Measurements from ENCODE around the gene WWC2. TPM values are rescaled to one million over a fixed set of nuclear protein-coding genes. Genes with fewer than 3 reads are reported as not detected.

Gene WWC2
- total RNA-seq, 4 donors from 2014 or later = 11.2 to 14.7 (median 12.4) TPM

GRCh38 chr4:183266371-183266770 is 167.3 kb downstream of the WWC2 start:
- TF ChIP-seq CTCF (IDR thresholded peaks at IDR 0.05) (no peak), POLR2A (IDR thresholded peaks at IDR 0.05) (no peak)
- no peak overlapping the region for H3K4me3 ChIP-seq (ENCODE audit: low read depth, poor library complexity, severe bottlenecking)
- DNase-seq (ENCODE audit: low spot score in 2 of 2) = no peak
- 94 to 96% methylated on average over 3 of the region's 3 CpGs for WGBS, 2 donors
- intact Hi-C loops (cut with DNase I; ENCODE audit: low total_unique reads) = no loop called here

- intact Hi-C loops (cut with DNase I; ENCODE audit: low total_unique reads) = no loop called here
- 92 to 93% methylated on average over 9 of the region's 9 CpGs for WGBS, 2 donors
- DNase-seq (ENCODE audit: low spot score in 2 of 2) = no peak
- TF ChIP-seq POLR2A (IDR thresholded peaks at IDR 0.05) = no peak
- no peak for TF ChIP-seq CTCF (IDR thresholded peaks at IDR 0.05)
- H3K4me3 ChIP-seq (ENCODE audit: low read depth, poor library complexity, severe bottlenecking) = no peak overlapping the region
These were observed 169.5 kb downstream of the WWC2 start for GRCh38 chr4:183268556-183268955.

- no peak for DNase-seq (ENCODE audit: low spot score in 2 of 2)
- intact Hi-C loops (cut with DNase I; ENCODE audit: low total_unique reads) = no loop called here
- 88 to 89% methylated on average over 3 of the region's 3 CpGs for WGBS, 2 donors
- no peak overlapping the region for H3K4me3 ChIP-seq (ENCODE audit: low read depth, poor library complexity, severe bottlenecking)
- TF ChIP-seq CTCF (IDR thresholded peaks at IDR 0.05) (no peak), POLR2A (IDR thresholded peaks at IDR 0.05) (no peak)
These were observed 173.3 kb downstream of the WWC2 start for GRCh38 chr4:183272384-183272783.

GRCh38 chr4:183276106-183276505 is 177.0 kb downstream of the WWC2 start:
- TF ChIP-seq POLR2A (IDR thresholded peaks at IDR 0.05) (no peak), CTCF (IDR thresholded peaks at IDR 0.05) (no peak)
- WGBS, 2 donors = 0 to 85% methylated on average over 1 of the region's 1 CpG
- no peak for DNase-seq (ENCODE audit: low spot score in 2 of 2)
- intact Hi-C loops (cut with DNase I; ENCODE audit: low total_unique reads) = no loop called here
- no peak overlapping the region for H3K4me3 ChIP-seq (ENCODE audit: low read depth, poor library complexity, severe bottlenecking)

- TF ChIP-seq CTCF (IDR thresholded peaks at IDR 0.05) (no peak), POLR2A (IDR thresholded peaks at IDR 0.05) (no peak)
- WGBS, 2 donors = 83 to 89% methylated on average over 12 of the region's 12 CpGs
- H3K4me3 ChIP-seq (ENCODE audit: low read depth, poor library complexity, severe bottlenecking) = no peak overlapping the region
- intact Hi-C loops (cut with DNase I; ENCODE audit: low total_unique reads) = no loop called here
- no peak for DNase-seq (ENCODE audit: low spot score in 2 of 2)
These were observed 185.3 kb downstream of the WWC2 start for GRCh38 chr4:183284258-183284785.

- intact Hi-C loops (cut with DNase I; ENCODE audit: low total_unique reads) = no loop called here
- WGBS, 2 donors = 79 to 83% methylated on average over 4 of the region's 4 CpGs
- H3K4me3 ChIP-seq (ENCODE audit: low read depth, poor library complexity, severe bottlenecking) = no peak overlapping the region
- TF ChIP-seq POLR2A (IDR thresholded peaks at IDR 0.05) (no peak), CTCF (IDR thresholded peaks at IDR 0.05) (no peak)
- no peak for DNase-seq (ENCODE audit: low spot score in 2 of 2)
These were observed 185.9 kb downstream of the WWC2 start for GRCh38 chr4:183284965-183285364.
